EH (cell line): ENCODE results near the gene OR6B1.
A peak's percentile ranks its signal among the peaks of the same experiment; 100 is the strongest.

ENCODE experiments used
- DNase-seq: peaks from one replicate; pipeline ENCODE4 v3.0.0-alpha.2; 2015; ENCODE audit warnings: low read depth

OR6B1 gene

GRCh38 chr7:144000020-144000419 is at the start of gene OR6B1:
Gene OR6B1 (plus strand): TSS chr7:144000320. CDS start chr7:144003997, 3,677 bp downstream.
- DNase-seq, result no peak

GRCh38 chr7:143953421-143953820 is 46.7 kb upstream of the OR6B1 start:
- no peak for DNase-seq

GRCh38 chr7:143954135-143954534 is 46.0 kb upstream of the OR6B1 start:
- no peak for DNase-seq

GRCh38 chr7:143954544-143954943 is 45.6 kb upstream of the OR6B1 start, which contains the start of gene OR2F1:
Gene OR2F1 (plus strand): TSS chr7:143954844. CDS start chr7:143959971, 5,127 bp downstream.
- no peak for DNase-seq

- peak; percentile 18 for DNase-seq
Measured at GRCh38 chr7:143958781-143959180, 41.3 kb upstream of the OR6B1 start.

GRCh38 chr7:143960813-143961610 is 39.1 kb upstream of the OR6B1 start:
- DNase-seq, result no peak

- DNase-seq, result no peak
Measured at GRCh38 chr7:143965280-143965679, 34.8 kb upstream of the OR6B1 start.

- DNase-seq, result no peak
Measured at GRCh38 chr7:143967398-143967797, 32.7 kb upstream of the OR6B1 start.

GRCh38 chr7:143973870-143974416 is 26.2 kb upstream of the OR6B1 start:
- no peak for DNase-seq

GRCh38 chr7:143974459-143974858 is 25.7 kb upstream of the OR6B1 start:
- peak; percentile 56 for DNase-seq

GRCh38 chr7:143975617-143976016 is 24.5 kb upstream of the OR6B1 start:
- DNase-seq, result no peak

- DNase-seq, result no peak
Measured at GRCh38 chr7:143978585-143978984, 21.5 kb upstream of the OR6B1 start.

- peak; percentile 82 for DNase-seq
Measured at GRCh38 chr7:143979359-143979758, 20.8 kb upstream of the OR6B1 start.

- DNase-seq, result no peak
Measured at GRCh38 chr7:143979998-143980397, 20.1 kb upstream of the OR6B1 start.

- no peak for DNase-seq
Measured at GRCh38 chr7:143980746-143981510, 19.2 kb upstream of the OR6B1 start.

GRCh38 chr7:143983960-143984359 is 16.2 kb upstream of the OR6B1 start:
- no peak for DNase-seq

- DNase-seq, result no peak
Measured at GRCh38 chr7:143987513-143987912, 12.6 kb upstream of the OR6B1 start.

GRCh38 chr7:143988976-143989745 is 11.0 kb upstream of the OR6B1 start:
- peak; percentile 72 for DNase-seq

GRCh38 chr7:143992670-143993069 is 7.5 kb upstream of the OR6B1 start:
- DNase-seq, result no peak

- no peak for DNase-seq
Measured at GRCh38 chr7:143993924-143994323, 6.2 kb upstream of the OR6B1 start.

GRCh38 chr7:144001543-144001942 is 1.4 kb downstream of the OR6B1 start:
- no peak for DNase-seq

GRCh38 chr7:144004703-144005102 is 4.6 kb downstream of the OR6B1 start:
- no peak for DNase-seq
